IPS-20b (cell line): Measurements from ENCODE around the gene ABITRAM.
"Not testable (repeated sequence)": the region's sequence is repeated elsewhere in the genome, so short reads cannot be mapped to it uniquely, and the experiment has no call there.

Source experiments
- H3K27ac ChIP-seq: one replicate; pipeline ENCODE4 v1.5.1; 2013; ENCODE audit warnings: low read length
- H3K27me3 ChIP-seq: 2 replicates; pipeline ENCODE4 v1.6.1; 2013; ENCODE audit warnings: mild to moderate bottlenecking, low read length, inconsistent platforms; ENCODE audit not compliant: insufficient read depth
- H3K36me3 ChIP-seq: 2 replicates; pipeline ENCODE4 v1.6.1; 2013; ENCODE audit warnings: low read depth, mild to moderate bottlenecking, inconsistent platforms, low read length, moderate library complexity; ENCODE audit not compliant: insufficient read depth
- H3K4me1 ChIP-seq: 2 replicates; pipeline ENCODE4 v1.6.1; 2013; ENCODE audit warnings: mild to moderate bottlenecking, control low read depth, inconsistent platforms, low read length, moderate library complexity; ENCODE audit not compliant: insufficient read depth
- H3K4me3 ChIP-seq: 2 replicates; pipeline ENCODE4 v1.5.1; 2013; ENCODE audit warnings: mild to moderate bottlenecking, low read length, inconsistent platforms
- H3K9ac ChIP-seq: 2 replicates; pipeline ENCODE4 v1.6.1; 2013; ENCODE audit warnings: low read depth, mild to moderate bottlenecking, inconsistent platforms, low read length, moderate library complexity
- H3K9me3 ChIP-seq: 2 replicates; pipeline ENCODE4 v1.6.1; 2013; ENCODE audit warnings: mild to moderate bottlenecking, low read depth, low read length, inconsistent platforms; ENCODE audit not compliant: insufficient read depth

Gene ABITRAM

DNA sequence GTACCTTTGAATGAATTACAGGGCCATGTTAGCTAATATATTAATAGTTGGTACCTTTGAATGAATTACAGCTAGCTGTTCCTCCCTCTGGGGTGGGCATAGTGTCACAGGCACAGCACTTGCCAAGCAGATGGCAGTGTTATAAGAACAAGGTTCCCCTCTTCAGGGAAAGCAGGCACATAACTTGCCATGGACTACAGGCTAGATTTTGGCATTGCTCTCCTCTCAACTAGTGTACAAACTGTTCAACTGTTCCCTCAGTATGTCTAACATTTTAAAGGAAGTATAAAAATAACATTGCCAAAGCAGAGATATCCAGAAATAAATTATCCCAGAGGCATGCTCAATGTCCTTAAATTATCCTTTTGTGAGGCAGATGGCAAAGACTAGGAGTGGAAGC lies 33.7 kb downstream of the ABITRAM start:
- Histone ChIP-seq H3K9ac (no peak overlapping the region), H3K36me3 (peaks cover 52% of the 10 kb centered on the region), H3K9me3 (no peaks in the 10 kb centered on the region), H3K4me1 (no peaks in the 10 kb centered on the region), H3K27ac (no peak overlapping the region), H3K27me3 (no peaks in the 10 kb centered on the region), H3K4me3 (no peak overlapping the region)

DNA sequence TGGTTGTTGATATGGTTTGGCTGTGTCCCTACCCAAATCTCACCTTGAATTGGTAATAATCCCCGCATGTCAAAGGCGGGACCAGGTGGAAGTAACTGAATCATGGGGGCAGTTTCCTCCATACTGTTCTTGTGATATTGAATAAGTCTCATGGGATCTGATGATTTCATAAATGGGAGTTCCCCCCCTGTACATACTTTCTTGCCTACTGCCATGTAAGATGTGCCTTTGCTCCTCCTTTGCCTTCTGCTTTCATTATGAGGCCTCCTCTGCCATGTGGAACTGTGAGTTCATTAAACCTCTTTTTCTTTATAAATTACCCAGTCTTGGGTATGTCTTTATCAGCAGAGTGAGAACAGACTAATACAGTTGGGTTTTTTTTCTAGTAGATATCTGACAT lies 37.2 kb downstream of the ABITRAM start:
- not testable (repeated sequence) for H3K4me1 ChIP-seq, H3K27ac ChIP-seq, H3K9me3 ChIP-seq, H3K4me3 ChIP-seq, H3K27me3 ChIP-seq, H3K9ac ChIP-seq
- peaks cover 44% of the 10 kb centered on the region for H3K36me3 ChIP-seq

DNA sequence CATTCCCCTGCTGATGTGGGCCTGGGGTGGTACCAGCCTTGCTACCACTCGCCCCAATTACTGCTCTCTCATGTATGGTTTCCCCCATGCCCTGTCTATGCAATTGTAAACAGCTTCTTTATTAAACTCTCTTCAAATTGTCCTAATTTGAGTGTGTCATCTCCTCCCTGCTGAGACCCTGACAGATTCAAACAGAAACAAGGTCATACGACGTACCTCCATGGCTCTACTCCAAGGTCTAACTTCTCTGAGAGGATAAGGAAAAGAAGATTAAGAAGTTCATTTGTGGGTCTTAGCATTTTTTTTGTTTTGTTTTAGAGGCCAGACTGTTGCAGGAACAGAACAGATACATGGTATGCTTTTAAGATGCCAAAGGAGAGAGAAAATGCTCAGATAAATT lies 38.0 kb downstream of the ABITRAM start:
- H3K27ac ChIP-seq: no peak overlapping the region
- H3K4me3 ChIP-seq: no peak overlapping the region
- H3K9me3 ChIP-seq: no peaks in the 10 kb centered on the region
- H3K4me1 ChIP-seq: no peaks in the 10 kb centered on the region
- no peaks in the 10 kb centered on the region for H3K27me3 ChIP-seq
- peaks cover 46% of the 10 kb centered on the region for H3K36me3 ChIP-seq
- no peak overlapping the region for H3K9ac ChIP-seq

DNA sequence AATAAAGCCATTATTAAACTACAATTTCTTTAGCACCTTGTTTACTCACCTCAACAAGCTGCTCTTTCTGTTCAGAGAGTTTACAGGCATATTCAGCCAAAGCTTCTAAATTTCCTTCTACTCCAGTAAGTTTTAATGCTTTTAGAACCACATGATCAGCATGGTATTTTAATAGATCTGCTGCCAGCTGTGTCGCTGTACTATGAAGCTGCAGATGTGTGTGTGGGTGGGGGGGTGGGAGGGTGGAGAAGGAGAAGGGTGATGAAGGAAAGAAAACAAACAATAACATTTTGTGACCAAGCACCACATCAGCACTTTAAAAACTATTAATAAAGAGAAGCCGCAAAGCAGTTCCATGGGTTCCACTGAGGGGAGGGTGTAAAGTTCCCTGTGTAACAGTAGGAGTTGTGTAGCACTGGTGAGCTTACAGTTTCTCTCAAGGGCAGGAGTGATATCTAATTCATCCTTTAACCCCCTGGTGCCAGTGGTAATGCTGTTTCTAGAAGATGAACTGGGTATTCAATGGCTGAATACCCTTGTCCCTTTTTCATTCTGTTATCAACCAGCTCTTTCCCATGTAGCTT lies 38.5 kb downstream of the ABITRAM start:
- H3K4me1 ChIP-seq: no peaks in the 10 kb centered on the region
- H3K4me3 ChIP-seq: no peak overlapping the region
- no peak overlapping the region for H3K9ac ChIP-seq
- H3K27ac ChIP-seq: no peak overlapping the region
- peaks cover 51% of the 10 kb centered on the region for H3K36me3 ChIP-seq
- no peaks in the 10 kb centered on the region for H3K9me3 ChIP-seq
- H3K27me3 ChIP-seq: no peaks in the 10 kb centered on the region

DNA sequence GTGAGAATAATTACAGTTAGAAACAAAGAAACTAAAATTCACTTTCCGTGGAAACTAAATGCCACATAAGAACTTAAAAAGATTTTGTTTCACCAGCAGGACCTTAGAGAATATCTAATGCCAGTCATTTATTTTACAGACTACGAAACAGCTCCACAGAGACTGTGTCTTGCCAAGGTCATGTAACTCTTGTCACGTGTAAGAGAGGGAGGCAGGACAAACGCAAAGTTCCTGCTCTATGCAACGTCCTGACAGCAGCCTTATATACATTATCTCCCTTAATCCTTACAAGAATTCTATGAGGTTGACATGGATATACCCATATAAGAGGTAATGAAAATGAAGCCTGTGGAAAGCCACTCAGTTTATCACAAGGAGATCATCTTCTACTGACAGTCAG lies 39.7 kb downstream of the ABITRAM start:
- no peaks in the 10 kb centered on the region for H3K9me3 ChIP-seq
- H3K36me3 ChIP-seq: peaks cover 63% of the 10 kb centered on the region

GRCh38 chr9:108978205-108978604 lies 44.0 kb downstream of the ABITRAM start:
- Histone ChIP-seq H3K9ac (no peak overlapping the region), H3K9me3 (no peaks in the 10 kb centered on the region), H3K4me3 (no peak overlapping the region), H3K27ac (no peak overlapping the region), H3K27me3 (no peaks in the 10 kb centered on the region), H3K36me3 (peaks cover 65% of the 10 kb centered on the region), H3K4me1 (no peaks in the 10 kb centered on the region)

More for the DNA sequence above, 39.7 kb downstream of the ABITRAM start:
- H3K4me1 ChIP-seq: no peaks in the 10 kb centered on the region
- H3K9ac ChIP-seq: no peak overlapping the region
- H3K4me3 ChIP-seq: no peak overlapping the region
- no peak overlapping the region for H3K27ac ChIP-seq
- no peaks in the 10 kb centered on the region for H3K27me3 ChIP-seq

GRCh38 chr9:108980893-108981292 lies 46.7 kb downstream of the ABITRAM start:
- Histone ChIP-seq H3K27me3 (no peaks in the 10 kb centered on the region), H3K4me3 (no peak overlapping the region), H3K9ac (no peak overlapping the region), H3K36me3 (peaks cover 80% of the 10 kb centered on the region), H3K27ac (no peak overlapping the region), H3K9me3 (no peaks in the 10 kb centered on the region), H3K4me1 (no peaks in the 10 kb centered on the region)

DNA sequence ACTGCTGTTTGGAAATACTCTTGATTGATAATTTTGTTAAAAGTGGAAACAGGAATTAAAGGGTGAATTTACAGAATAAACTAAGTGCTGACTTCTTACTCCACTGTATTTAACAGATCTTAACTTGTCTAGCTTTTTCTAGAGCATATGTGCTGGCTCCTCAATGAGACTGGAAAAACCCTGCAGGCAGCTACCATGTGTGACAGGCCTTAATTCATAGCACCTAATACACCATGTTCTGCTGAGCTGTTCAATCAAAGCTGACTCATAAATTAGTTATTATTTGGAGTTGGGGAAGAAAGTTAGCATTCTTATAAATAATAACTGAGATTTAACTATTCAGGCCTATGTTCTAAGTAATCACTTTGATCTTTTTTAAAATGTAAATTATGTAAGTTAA lies 49.7 kb downstream of the ABITRAM start:
- no peaks in the 10 kb centered on the region for H3K27me3 ChIP-seq
- H3K27ac ChIP-seq: no peak overlapping the region
- no peak overlapping the region for H3K9ac ChIP-seq
- peaks cover 58% of the 10 kb centered on the region for H3K36me3 ChIP-seq
- no peak overlapping the region for H3K4me3 ChIP-seq
- H3K9me3 ChIP-seq: no peaks in the 10 kb centered on the region
- no peaks in the 10 kb centered on the region for H3K4me1 ChIP-seq
